Pancreas (tissue), 10 donors: Measurements from ENCODE around the gene PSEN1. TPM values are rescaled to one million over a fixed set of nuclear protein-coding genes. Genes with fewer than 3 reads are reported as not detected.

Experiments used
- ATAC-seq, 4 donors: fragments of 200-7000 bp; cut with Tn5 transposase; one replicate each; pipeline versions ENCODE4 v1.8.0 to v1.9.1; 2020; ENCODE audit warnings: mild to moderate bottlenecking in 4 of 4, moderate library complexity in 4 of 4
- DNase-seq, 6 donors: peaks; one replicate each; pipeline ENCODE4 v3.0.0-alpha.2; 2020
- FAIRE-seq: peaks from 2 replicates; lab custom pipeline; 2012; peaks lifted over from hg19 to GRCh38; lab: Jason Lieb, UNC
- H3K27ac ChIP-seq, 4 donors: fragments of 200-600 bp; sonication (generic); 1 replicate in 3 of 4; 2 replicates in 1 of 4; pipeline versions ENCODE4 v1.5.0 to v1.8.0; 2020
- H3K27me3 ChIP-seq, 4 donors: fragments of 200-600 bp; one replicate each; pipeline ENCODE4 v1.8.0; 2021
- H3K36me3 ChIP-seq, 3 donors: fragments of 200-600 bp; sonication (generic) in 1 of 3; one replicate each; pipeline versions ENCODE4 v1.5.0 to v1.8.0; 2020 to 2021
- H3K4me1 ChIP-seq, 3 donors: fragments of 200-600 bp; one replicate each; pipeline ENCODE4 v1.8.0; 2021
- H3K4me3 ChIP-seq, 4 donors: fragments of 200-600 bp; sonication (generic) in 2 of 4; one replicate each; pipeline versions ENCODE4 v1.5.0 to v1.8.0; 2020 to 2021
- H3K9me3 ChIP-seq, 4 donors: fragments of 200-600 bp; one replicate each; pipeline ENCODE4 v1.8.0; 2021
- CTCF ChIP-seq, 4 donors: fragments of 200-600 bp; sonication (generic) in 3 of 4; IDR thresholded peaks; one replicate each; pipeline versions ENCODE4 v1.5.0 to v1.8.0; 2021; ENCODE audit warnings: antibody characterized with exemption in 4 of 4
- WGBS, 2 donors: extraction: QIAGEN DNeasy Blood & Tissue Kit; methylation state at CpG; one replicate each; pipeline ENCODE4 v1.1.7; 2013; 5-methylcytosine and 5-hydroxymethylcytosine counted together
- intact Hi-C, 3 donors: fragments of 100-400 bp; cut with DNase I; formaldehyde crosslinking; loops; one replicate each; pipeline versions ENCODE4 v1.11.1 to v1.14.2; 2022
- polyA plus RNA-seq, 2 donors: library from polyadenylated mRNA; stranded (reverse); fragments of 200-250 nt; gene quantifications; one replicate each; pipeline ENCODE4 v1.2.3, GENCODE V29; 2013
- total RNA-seq, 6 donors: library from RNA; stranded (reverse); fragmentation: NEBNext Ultra II Directional in 4 of 6; extraction: Animal tissue kit (Norgen Biotek cat#: 25700) in 4 of 6; gene quantifications; one replicate each; pipeline versions ENCODE4 v1.2.1 to v1.2.4, GENCODE V29; 2021 to 2023
- donor health status: healthy with polysubstance abuse.
- donor health status: DM: no; HTN: no; CAD: no; lungs with moderate emphysema.
- donor health status: DM: no; HTN: no; CAD: no.
- donor health status: control.
- donor health status: control.
- donor health status: Bipolar disorder and iron deficiency.
- donor health status: DM: yes; HTN: yes; CAD: no.
- donor health status: DM: no; HTN: no; CAD: no.
- donor health status: DM: no; HTN: no; CAD: no.
- donor health status: DM: yes; HTN: yes; CAD: no.

Gene PSEN1
- total and polyA plus RNA-seq, 8 donors = 9.2 to 32.9 (median 18.4) TPM

- intact Hi-C loops = no loop called here
- no peak for DNase-seq
- TF ChIP-seq CTCF (IDR thresholded peaks at IDR 0.05) = no peak
- no peak for ATAC-seq
- Histone ChIP-seq H3K4me3 (no peak overlapping the region), H3K36me3 (peaks cover 0 to 12% (median 7%) of the 10 kb centered on the region in 3 donors), H3K27me3 (no peaks in the 10 kb centered on the region), H3K4me1 (no peaks in the 10 kb centered on the region), H3K27ac (no peak overlapping the region), H3K9me3 (no peaks in the 10 kb centered on the region)
- 57 to 63% methylated on average over 6 of the region's 6 CpGs for WGBS, 2 donors
- FAIRE-seq = no peak
Observed at GRCh38 chr14:73124180-73124894, 12.0 kb upstream of the PSEN1 start.

GRCh38 chr14:73125169-73125588 lies 11.1 kb upstream of the PSEN1 start:
- no peak for FAIRE-seq
- DNase-seq = no peak
- WGBS, 2 donors = 71 to 73% methylated on average over 5 of the region's 5 CpGs

GRCh38 chr14:73125746-73126145 lies 10.6 kb upstream of the PSEN1 start:
- TF ChIP-seq CTCF (IDR thresholded peaks at IDR 0.05) = no peak
- Histone ChIP-seq H3K9me3 (no peaks in the 10 kb centered on the region), H3K4me3 (no peak overlapping the region), H3K4me1 (no peaks in the 10 kb centered on the region), H3K27ac (no peak overlapping the region), H3K36me3 (peaks cover 0 to 3% (median 0%) of the 10 kb centered on the region in 3 donors), H3K27me3 (no peaks in the 10 kb centered on the region)
- FAIRE-seq (no peak), DNase-seq (no peak), ATAC-seq (no peak)
- intact Hi-C loops = no loop called here
- WGBS, 2 donors = 86 to 94% methylated on average over 3 of the region's 3 CpGs

More at GRCh38 chr14:73125169-73125588, 11.1 kb upstream of the PSEN1 start:
- intact Hi-C loops = no loop called here
- H3K4me1 ChIP-seq = no peaks in the 10 kb centered on the region
- ATAC-seq = peak in 1 of 4 donors; percentile 11
- peaks cover 0 to 4% (median 4%) of the 10 kb centered on the region in 3 donors for H3K36me3 ChIP-seq
- H3K4me3 ChIP-seq = no peak overlapping the region
- H3K27ac ChIP-seq = no peak overlapping the region
- H3K27me3 ChIP-seq = no peaks in the 10 kb centered on the region
- H3K9me3 ChIP-seq = no peaks in the 10 kb centered on the region
- TF ChIP-seq CTCF (IDR thresholded peaks at IDR 0.05) = no peak

GRCh38 chr14:73133795-73134194 lies 2.5 kb upstream of the PSEN1 start:
- intact Hi-C loops = no loop called here
- no peak for TF ChIP-seq CTCF (IDR thresholded peaks at IDR 0.05)
- FAIRE-seq (no peak), DNase-seq (no peak), ATAC-seq (no peak)
- H3K27me3 ChIP-seq = no peaks in the 10 kb centered on the region
- no peaks in the 10 kb centered on the region for H3K9me3 ChIP-seq
- no peaks in the 10 kb centered on the region for H3K36me3 ChIP-seq
- WGBS, 2 donors = 93 to 97% methylated on average over 3 of the region's 3 CpGs
- peaks cover 0 to 8% (median 0%) of the 10 kb centered on the region in 3 donors for H3K4me1 ChIP-seq
- no peak overlapping the region for H3K4me3 ChIP-seq
- H3K27ac ChIP-seq = no peak overlapping the region

- Histone ChIP-seq H3K36me3 (no peaks in the 10 kb centered on the region), H3K4me3 (peak overlapping the region; percentile 59 to 89 (median 84)), H3K27ac (peak overlapping the region; percentile 75 to 95 (median 88)), H3K9me3 (no peaks in the 10 kb centered on the region), H3K4me1 (peaks cover 0 to 14% (median 0%) of the 10 kb centered on the region in 3 donors), H3K27me3 (no peaks in the 10 kb centered on the region)
- DNase-seq (no peak), FAIRE-seq (no peak), ATAC-seq (no peak)
- WGBS, 2 donors = 2 to 3% methylated on average over 16 of the region's 16 CpGs
- no peak for TF ChIP-seq CTCF (IDR thresholded peaks at IDR 0.05)
- intact Hi-C loops = no loop called here
Observed at GRCh38 chr14:73136085-73136386, 271 bp upstream of the PSEN1 start.
